ENCODE data around the gene PITRM1.

Gene PITRM1

GRCh38 chr10:3118641-3119091, 53.9 kb downstream of the PITRM1 start:
- DNase-seq (ENCODE audit: low read depth, low spot score), result no peak
- WGBS (ENCODE audit: insufficient coverage, insufficient read length), result no CpG with 5 or more reads among the region's 32 CpGs
- no peaks in the 10 kb centered on the region for H3K4me1 ChIP-seq (ENCODE audit: control insufficient read depth, insufficient read depth, low read length)
- H3K27ac ChIP-seq (ENCODE audit: low read length), result no peak overlapping the region
- H3K27me3 ChIP-seq (ENCODE audit: control insufficient read depth, insufficient read depth, low read length), result no peaks in the 10 kb centered on the region
- no peaks in the 10 kb centered on the region for H3K9me3 ChIP-seq (ENCODE audit: control insufficient read depth, insufficient read depth, low read length)
- H3K36me3 ChIP-seq (ENCODE audit: control insufficient read depth, insufficient read depth, low read length), result peaks cover 46% of the 10 kb centered on the region
- H3K4me3 ChIP-seq (ENCODE audit: low read length), result no peak overlapping the region

- Histone ChIP-seq H3K27ac (ENCODE audit: low read length) (no peak overlapping the region), H3K27me3 (ENCODE audit: control insufficient read depth, insufficient read depth, low read length) (no peaks in the 10 kb centered on the region), H3K36me3 (ENCODE audit: control insufficient read depth, insufficient read depth, low read length) (peaks cover 44% of the 10 kb centered on the region), H3K9me3 (ENCODE audit: control insufficient read depth, insufficient read depth, low read length) (no peaks in the 10 kb centered on the region), H3K4me3 (ENCODE audit: low read length) (no peak overlapping the region), H3K4me1 (ENCODE audit: control insufficient read depth, insufficient read depth, low read length) (no peaks in the 10 kb centered on the region)
- WGBS (ENCODE audit: insufficient coverage, insufficient read length), result no CpG with 5 or more reads among the region's 12 CpGs
- DNase-seq (ENCODE audit: low read depth, low spot score), result no peak
These were observed 55.1 kb downstream of the PITRM1 start for GRCh38 chr10:3117486-3117885.

GRCh38 chr10:3116508-3117100, 56.0 kb downstream of the PITRM1 start:
- Histone ChIP-seq H3K4me3 (ENCODE audit: low read length) (no peak overlapping the region), H3K27me3 (ENCODE audit: control insufficient read depth, insufficient read depth, low read length) (no peaks in the 10 kb centered on the region), H3K36me3 (ENCODE audit: control insufficient read depth, insufficient read depth, low read length) (peaks cover 45% of the 10 kb centered on the region), H3K27ac (ENCODE audit: low read length) (no peak overlapping the region), H3K4me1 (ENCODE audit: control insufficient read depth, insufficient read depth, low read length) (no peaks in the 10 kb centered on the region), H3K9me3 (ENCODE audit: control insufficient read depth, insufficient read depth, low read length) (no peaks in the 10 kb centered on the region)
- no peak for DNase-seq (ENCODE audit: low read depth, low spot score)
- no CpG with 5 or more reads among the region's 20 CpGs for WGBS (ENCODE audit: insufficient coverage, insufficient read length)

- Histone ChIP-seq H3K4me3 (ENCODE audit: low read length) (no peak overlapping the region), H3K27me3 (ENCODE audit: control insufficient read depth, insufficient read depth, low read length) (no peaks in the 10 kb centered on the region), H3K4me1 (ENCODE audit: control insufficient read depth, insufficient read depth, low read length) (no peaks in the 10 kb centered on the region), H3K9me3 (ENCODE audit: control insufficient read depth, insufficient read depth, low read length) (no peaks in the 10 kb centered on the region), H3K36me3 (ENCODE audit: control insufficient read depth, insufficient read depth, low read length) (peaks cover 54% of the 10 kb centered on the region), H3K27ac (ENCODE audit: low read length) (no peak overlapping the region)
- no peak for DNase-seq (ENCODE audit: low read depth, low spot score)
- WGBS (ENCODE audit: insufficient coverage, insufficient read length), result no CpG with 5 or more reads among the region's 8 CpGs
These were observed 56.9 kb downstream of the PITRM1 start for GRCh38 chr10:3115685-3116084.

GRCh38 chr10:3113343-3113720, 59.2 kb downstream of the PITRM1 start:
- H3K27me3 ChIP-seq (ENCODE audit: control insufficient read depth, insufficient read depth, low read length), result no peaks in the 10 kb centered on the region
- peaks cover 61% of the 10 kb centered on the region for H3K36me3 ChIP-seq (ENCODE audit: control insufficient read depth, insufficient read depth, low read length)
- no CpG with 5 or more reads among the region's 19 CpGs for WGBS (ENCODE audit: insufficient coverage, insufficient read length)

GRCh38 chr10:3111621-3112163, 60.9 kb downstream of the PITRM1 start:
- H3K27me3 ChIP-seq (ENCODE audit: control insufficient read depth, insufficient read depth, low read length), result no peaks in the 10 kb centered on the region
- H3K27ac ChIP-seq (ENCODE audit: low read length), result no peak overlapping the region
- no peak overlapping the region for H3K4me3 ChIP-seq (ENCODE audit: low read length)
- H3K9me3 ChIP-seq (ENCODE audit: control insufficient read depth, insufficient read depth, low read length), result no peaks in the 10 kb centered on the region
- WGBS (ENCODE audit: insufficient coverage, insufficient read length), result no CpG with 5 or more reads among the region's 15 CpGs
- DNase-seq (ENCODE audit: low read depth, low spot score), result no peak
- H3K4me1 ChIP-seq (ENCODE audit: control insufficient read depth, insufficient read depth, low read length), result no peaks in the 10 kb centered on the region
- H3K36me3 ChIP-seq (ENCODE audit: control insufficient read depth, insufficient read depth, low read length), result peaks cover 57% of the 10 kb centered on the region

More at GRCh38 chr10:3113343-3113720, 59.2 kb downstream of the PITRM1 start:
- H3K9me3 ChIP-seq (ENCODE audit: control insufficient read depth, insufficient read depth, low read length), result no peaks in the 10 kb centered on the region
- H3K4me3 ChIP-seq (ENCODE audit: low read length), result no peak overlapping the region
- DNase-seq (ENCODE audit: low read depth, low spot score), result no peak
- H3K4me1 ChIP-seq (ENCODE audit: control insufficient read depth, insufficient read depth, low read length), result no peaks in the 10 kb centered on the region
- no peak overlapping the region for H3K27ac ChIP-seq (ENCODE audit: low read length)

GRCh38 chr10:3110782-3111620, 61.6 kb downstream of the PITRM1 start:
- WGBS (ENCODE audit: insufficient coverage, insufficient read length), result no CpG with 5 or more reads among the region's 9 CpGs
- no peaks in the 10 kb centered on the region for H3K9me3 ChIP-seq (ENCODE audit: control insufficient read depth, insufficient read depth, low read length)
- no peaks in the 10 kb centered on the region for H3K4me1 ChIP-seq (ENCODE audit: control insufficient read depth, insufficient read depth, low read length)
- no peaks in the 10 kb centered on the region for H3K27me3 ChIP-seq (ENCODE audit: control insufficient read depth, insufficient read depth, low read length)
- H3K27ac ChIP-seq (ENCODE audit: low read length), result no peak overlapping the region
- H3K4me3 ChIP-seq (ENCODE audit: low read length), result no peak overlapping the region
- no peak for DNase-seq (ENCODE audit: low read depth, low spot score)
- H3K36me3 ChIP-seq (ENCODE audit: control insufficient read depth, insufficient read depth, low read length), result peaks cover 52% of the 10 kb centered on the region

GRCh38 chr10:3109633-3110032, 62.9 kb downstream of the PITRM1 start:
- Histone ChIP-seq H3K27me3 (ENCODE audit: control insufficient read depth, insufficient read depth, low read length) (no peaks in the 10 kb centered on the region), H3K4me3 (ENCODE audit: low read length) (no peak overlapping the region), H3K9me3 (ENCODE audit: control insufficient read depth, insufficient read depth, low read length) (no peaks in the 10 kb centered on the region), H3K27ac (ENCODE audit: low read length) (no peak overlapping the region), H3K4me1 (ENCODE audit: control insufficient read depth, insufficient read depth, low read length) (no peaks in the 10 kb centered on the region), H3K36me3 (ENCODE audit: control insufficient read depth, insufficient read depth, low read length) (peaks cover 54% of the 10 kb centered on the region)
- no peak for DNase-seq (ENCODE audit: low read depth, low spot score)
- WGBS (ENCODE audit: insufficient coverage, insufficient read length), result no CpG with 5 or more reads among the region's 12 CpGs

GRCh38 chr10:3109196-3109595, 63.4 kb downstream of the PITRM1 start:
- Histone ChIP-seq H3K36me3 (ENCODE audit: control insufficient read depth, insufficient read depth, low read length) (peaks cover 58% of the 10 kb centered on the region), H3K4me1 (ENCODE audit: control insufficient read depth, insufficient read depth, low read length) (no peaks in the 10 kb centered on the region), H3K27me3 (ENCODE audit: control insufficient read depth, insufficient read depth, low read length) (no peaks in the 10 kb centered on the region), H3K9me3 (ENCODE audit: control insufficient read depth, insufficient read depth, low read length) (no peaks in the 10 kb centered on the region), H3K27ac (ENCODE audit: low read length) (no peak overlapping the region), H3K4me3 (ENCODE audit: low read length) (no peak overlapping the region)
- no CpG with 5 or more reads among the region's 21 CpGs for WGBS (ENCODE audit: insufficient coverage, insufficient read length)
- DNase-seq (ENCODE audit: low read depth, low spot score), result no peak

GRCh38 chr10:3108575-3109105, 63.9 kb downstream of the PITRM1 start:
- DNase-seq (ENCODE audit: low read depth, low spot score), result no peak
- Histone ChIP-seq H3K4me1 (ENCODE audit: control insufficient read depth, insufficient read depth, low read length) (no peaks in the 10 kb centered on the region), H3K27ac (ENCODE audit: low read length) (no peak overlapping the region), H3K27me3 (ENCODE audit: control insufficient read depth, insufficient read depth, low read length) (no peaks in the 10 kb centered on the region), H3K36me3 (ENCODE audit: control insufficient read depth, insufficient read depth, low read length) (peaks cover 60% of the 10 kb centered on the region), H3K9me3 (ENCODE audit: control insufficient read depth, insufficient read depth, low read length) (no peaks in the 10 kb centered on the region), H3K4me3 (ENCODE audit: low read length) (no peak overlapping the region)
- WGBS (ENCODE audit: insufficient coverage, insufficient read length), result no CpG with 5 or more reads among the region's 21 CpGs
